Breast epithelium (tissue), 4 donors: ENCODE results near the gene NCOA1. TPM values are rescaled to one million over a fixed set of nuclear protein-coding genes. Genes with fewer than 3 reads are reported as not detected.

Experiments used
- DNase-seq, 2 donors: peaks; one replicate each; pipeline ENCODE4 v3.0.0-alpha.2; 2019; ENCODE audit warnings: low spot score in 2 of 2
- H3K27ac ChIP-seq, 2 donors: fragments of 200-600 bp; sonication (generic) in 1 of 2; one replicate each; pipeline ENCODE4 v1.5.1; 2016 to 2019; ENCODE audit warnings: mild to moderate bottlenecking in 1 of 2
- H3K27me3 ChIP-seq, 2 donors: fragments of 200-600 bp; sonication (generic) in 1 of 2; one replicate each; pipeline versions ENCODE4 v1.5.1 to v1.6.0; 2017 to 2019; ENCODE audit warnings: control low read depth in 1 of 2, mild to moderate bottlenecking in 1 of 2
- H3K36me3 ChIP-seq: fragments of 200-600 bp; one replicate; pipeline ENCODE4 v1.5.1; 2019
- H3K4me1 ChIP-seq, 2 donors: fragments of 200-600 bp; sonication (generic); one replicate each; pipeline ENCODE4 v1.5.1; 2016 to 2019; ENCODE audit warnings: control low read depth in 1 of 2
- H3K4me3 ChIP-seq, 3 donors: fragments of 200-600 bp; sonication (generic); 1 replicate in 2 of 3; 2 replicates in 1 of 3; pipeline ENCODE4 v1.5.1; 2016 to 2019; ENCODE audit warnings: mild to moderate bottlenecking in 3 of 3, moderate library complexity in 2 of 3
- H3K9me3 ChIP-seq, 2 donors: fragments of 200-600 bp; sonication (generic) in 1 of 2; one replicate each; pipeline ENCODE4 v1.5.1; 2016 to 2019; ENCODE audit warnings: control low read depth in 1 of 2
- POLR2A ChIP-seq: fragments of 450-650 bp; IDR thresholded peaks from one replicate; pipeline ENCODE4 v1.6.1; 2016; ENCODE audit warnings: antibody characterized with exemption, mild to moderate bottlenecking, moderate library complexity
- POLR2AphosphoS5 ChIP-seq, 3 donors: sonication (generic); formaldehyde crosslinking; IDR thresholded peaks; one replicate each; pipeline ENCODE4 v1.6.1; 2017; ENCODE audit warnings: antibody characterized with exemption in 3 of 3
- intact Hi-C: fragments of 100-400 bp; cut with DNase I; formaldehyde crosslinking; loops from one replicate; pipeline ENCODE4 v1.15.1; 2023; ENCODE audit warnings: low total_unique reads
- total RNA-seq, 3 donors: library from RNA; depleted of rRNA; stranded (reverse); fragments of >200 nt; gene quantifications; one replicate each; pipeline ENCODE4 v1.1.0, GENCODE V29; 2016
- TF ChIP-seq, protein P1 (sequence below), 3 donors: fragments of 450-650 bp; IDR thresholded peaks; one replicate each; pipeline ENCODE4 v1.5.1; 2016 to 2017; ENCODE audit warnings: antibody characterized with exemption in 3 of 3, mild to moderate bottlenecking in 3 of 3, moderate library complexity in 3 of 3

Gene NCOA1
- total RNA-seq, 3 donors from 2014 or later, result 66.4 to 83.4 (median 69.2) TPM

DNA sequence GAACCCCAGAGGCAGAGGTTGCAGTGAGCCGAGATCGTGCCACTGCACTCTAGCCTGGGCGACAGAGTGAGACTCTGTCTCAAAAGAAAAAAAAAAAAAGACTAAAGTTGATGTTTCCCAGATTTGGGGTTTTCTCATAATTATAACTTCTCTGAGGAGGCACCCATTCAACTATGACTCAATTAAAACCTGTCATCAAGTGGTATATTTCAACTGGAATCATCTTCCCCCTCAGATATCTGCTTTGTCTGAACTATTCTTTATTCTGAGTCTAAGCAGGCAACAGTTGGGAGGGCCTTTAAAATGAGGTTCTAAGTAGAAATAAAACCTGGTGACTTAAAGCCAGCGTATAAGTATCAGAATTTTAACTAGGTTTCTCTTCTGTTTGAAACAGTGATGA, 213.6 kb downstream of the NCOA1 start:
- intact Hi-C loops, result no loop called here
- Histone ChIP-seq H3K9me3 (no peaks in the 10 kb centered on the region), H3K27ac (no peak overlapping the region), H3K4me3 (no peak overlapping the region), H3K36me3 (no peaks in the 10 kb centered on the region), H3K4me1 (no peaks in the 10 kb centered on the region), H3K27me3 (no peaks in the 10 kb centered on the region)
- DNase-seq, result no peak
- no peak for TF ChIP-seq POLR2A
- no peak for TF ChIP-seq POLR2AphosphoS5 (IDR thresholded peaks at IDR 0.05)
- TF ChIP-seq, protein P1, sequence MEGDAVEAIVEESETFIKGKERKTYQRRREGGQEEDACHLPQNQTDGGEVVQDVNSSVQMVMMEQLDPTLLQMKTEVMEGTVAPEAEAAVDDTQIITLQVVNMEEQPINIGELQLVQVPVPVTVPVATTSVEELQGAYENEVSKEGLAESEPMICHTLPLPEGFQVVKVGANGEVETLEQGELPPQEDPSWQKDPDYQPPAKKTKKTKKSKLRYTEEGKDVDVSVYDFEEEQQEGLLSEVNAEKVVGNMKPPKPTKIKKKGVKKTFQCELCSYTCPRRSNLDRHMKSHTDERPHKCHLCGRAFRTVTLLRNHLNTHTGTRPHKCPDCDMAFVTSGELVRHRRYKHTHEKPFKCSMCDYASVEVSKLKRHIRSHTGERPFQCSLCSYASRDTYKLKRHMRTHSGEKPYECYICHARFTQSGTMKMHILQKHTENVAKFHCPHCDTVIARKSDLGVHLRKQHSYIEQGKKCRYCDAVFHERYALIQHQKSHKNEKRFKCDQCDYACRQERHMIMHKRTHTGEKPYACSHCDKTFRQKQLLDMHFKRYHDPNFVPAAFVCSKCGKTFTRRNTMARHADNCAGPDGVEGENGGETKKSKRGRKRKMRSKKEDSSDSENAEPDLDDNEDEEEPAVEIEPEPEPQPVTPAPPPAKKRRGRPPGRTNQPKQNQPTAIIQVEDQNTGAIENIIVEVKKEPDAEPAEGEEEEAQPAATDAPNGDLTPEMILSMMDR (IDR thresholded peaks at IDR 0.05), result no peak

DNA sequence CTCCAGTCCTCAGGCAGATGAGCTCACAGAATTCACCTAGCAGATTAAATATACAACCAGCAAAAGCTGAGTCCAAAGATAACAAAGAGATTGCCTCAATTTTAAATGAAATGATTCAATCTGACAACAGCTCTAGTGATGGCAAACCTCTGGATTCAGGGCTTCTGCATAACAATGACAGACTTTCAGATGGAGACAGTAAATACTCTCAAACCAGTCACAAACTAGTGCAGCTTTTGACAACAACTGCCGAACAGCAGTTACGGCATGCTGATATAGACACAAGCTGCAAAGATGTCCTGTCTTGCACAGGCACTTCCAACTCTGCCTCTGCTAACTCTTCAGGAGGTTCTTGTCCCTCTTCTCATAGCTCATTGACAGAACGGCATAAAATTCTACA, 216.1 kb downstream of the NCOA1 start:
- H3K4me1 ChIP-seq, result no peaks in the 10 kb centered on the region
- no peaks in the 10 kb centered on the region for H3K36me3 ChIP-seq
- no peaks in the 10 kb centered on the region for H3K27me3 ChIP-seq
- H3K27ac ChIP-seq, result no peak overlapping the region
- H3K9me3 ChIP-seq, result no peaks in the 10 kb centered on the region
- intact Hi-C loops, result no loop called here
- TF ChIP-seq POLR2AphosphoS5 (IDR thresholded peaks at IDR 0.05) (no peak), POLR2A (no peak)
- no peak for DNase-seq
- H3K4me3 ChIP-seq, result no peak overlapping the region

- DNase-seq, result no peak
- intact Hi-C loops, result no loop called here
- TF ChIP-seq, protein P1 (IDR thresholded peaks at IDR 0.05), result no peak
- no peak for TF ChIP-seq POLR2A
- TF ChIP-seq POLR2AphosphoS5 (IDR thresholded peaks at IDR 0.05), result no peak
- H3K27me3 ChIP-seq, result no peaks in the 10 kb centered on the region
- H3K4me1 ChIP-seq, result no peaks in the 10 kb centered on the region
- no peak overlapping the region for H3K27ac ChIP-seq
- no peak overlapping the region for H3K4me3 ChIP-seq
- H3K36me3 ChIP-seq, result no peaks in the 10 kb centered on the region
- H3K9me3 ChIP-seq, result no peaks in the 10 kb centered on the region
These were observed 217.6 kb downstream of the NCOA1 start for GRCh38 chr2:24708537-24709152.

DNA sequence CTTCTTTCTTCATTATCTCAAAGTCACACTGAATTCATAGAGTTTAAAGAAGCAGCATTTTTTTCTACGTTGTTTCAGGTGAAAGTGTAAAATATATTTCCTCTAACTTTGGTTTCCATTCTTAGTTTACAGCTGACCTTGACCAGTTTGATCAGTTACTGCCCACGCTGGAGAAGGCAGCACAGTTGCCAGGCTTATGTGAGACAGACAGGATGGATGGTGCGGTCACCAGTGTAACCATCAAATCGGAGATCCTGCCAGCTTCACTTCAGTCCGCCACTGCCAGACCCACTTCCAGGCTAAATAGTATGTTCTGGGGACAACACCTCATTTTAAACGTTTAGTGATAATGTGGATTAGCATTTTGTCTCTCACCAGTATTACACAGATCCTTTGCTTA, 219.8 kb downstream of the NCOA1 start:
- intact Hi-C loops, result no loop called here
- no peaks in the 10 kb centered on the region for H3K9me3 ChIP-seq
- no peaks in the 10 kb centered on the region for H3K36me3 ChIP-seq
- DNase-seq, result no peak
- H3K27me3 ChIP-seq, result no peaks in the 10 kb centered on the region
- TF ChIP-seq POLR2AphosphoS5 (IDR thresholded peaks at IDR 0.05), result no peak
- no peak for TF ChIP-seq POLR2A
- TF ChIP-seq, protein P1 (IDR thresholded peaks at IDR 0.05), result no peak
- H3K27ac ChIP-seq, result no peak overlapping the region
- H3K4me3 ChIP-seq, result no peak overlapping the region
- H3K4me1 ChIP-seq, result no peaks in the 10 kb centered on the region

DNA sequence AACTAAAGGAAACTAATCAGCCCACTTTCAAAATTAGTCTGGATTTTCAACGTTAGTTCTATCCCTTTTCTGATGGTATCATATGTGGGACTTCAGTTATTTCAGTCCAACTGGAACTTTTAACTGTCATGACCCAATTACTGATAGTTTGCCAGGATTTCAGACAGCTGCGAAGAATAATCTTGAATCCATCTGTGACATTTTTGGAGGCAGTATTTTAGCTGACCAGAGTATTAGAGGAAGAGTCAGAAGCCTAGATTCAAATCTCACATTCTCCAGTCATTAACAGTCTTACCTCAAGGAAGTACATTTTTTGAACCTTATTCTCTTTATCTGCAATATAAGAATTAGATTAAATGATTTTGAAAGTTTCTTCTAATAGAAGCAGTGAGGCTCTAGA, 220.8 kb downstream of the NCOA1 start:
- Histone ChIP-seq H3K27ac (no peak overlapping the region), H3K4me1 (no peaks in the 10 kb centered on the region), H3K36me3 (no peaks in the 10 kb centered on the region), H3K27me3 (no peaks in the 10 kb centered on the region), H3K4me3 (no peak overlapping the region), H3K9me3 (no peaks in the 10 kb centered on the region)
- no peak for DNase-seq
- TF ChIP-seq POLR2AphosphoS5 (IDR thresholded peaks at IDR 0.05) (no peak), POLR2A (no peak)
- TF ChIP-seq, protein P1 (IDR thresholded peaks at IDR 0.05), result no peak
- intact Hi-C loops, result no loop called here
